Endothelial cell (in vitro differentiated cells): Measurements from ENCODE around the gene ERGIC2. TPM values are rescaled to one million over a fixed set of nuclear protein-coding genes. Genes with fewer than 3 reads are reported as not detected.

Experiments
- DNase-seq: peaks from one replicate; pipeline ENCODE4 v3.0.0; 2021; ENCODE audit warnings: low spot score
- H3K27ac Mint-ChIP-seq: one replicate; pipeline ENCODE4 v1.8.0; 2021; ENCODE audit warnings: mixed read lengths, inconsistent platforms; ENCODE audit not compliant: unreplicated experiment
- H3K27me3 Mint-ChIP-seq: one replicate; pipeline ENCODE4 v1.8.0; 2021; ENCODE audit warnings: mild to moderate bottlenecking, moderate library complexity, mixed read lengths, inconsistent platforms; ENCODE audit not compliant: unreplicated experiment
- H3K36me3 Mint-ChIP-seq: one replicate; pipeline ENCODE4 v1.8.0; 2021; ENCODE audit warnings: mild to moderate bottlenecking, low read depth, mixed read lengths, inconsistent platforms; ENCODE audit not compliant: unreplicated experiment
- H3K4me1 Mint-ChIP-seq: one replicate; pipeline ENCODE4 v1.8.0; 2021; ENCODE audit warnings: mild to moderate bottlenecking, mixed read lengths, inconsistent platforms; ENCODE audit not compliant: unreplicated experiment
- H3K4me3 Mint-ChIP-seq: one replicate; pipeline ENCODE4 v1.8.0; 2021; ENCODE audit warnings: mild to moderate bottlenecking, mixed read lengths, inconsistent platforms; ENCODE audit not compliant: unreplicated experiment
- H3K9me3 Mint-ChIP-seq: one replicate; pipeline ENCODE4 v1.8.0; 2021; ENCODE audit warnings: mixed read lengths, inconsistent platforms; ENCODE audit not compliant: unreplicated experiment
- CTCF ChIP-seq: fragments of 200-600 bp; sonication (generic); IDR thresholded peaks from one replicate; pipeline ENCODE4 v1.5.0; 2021; ENCODE audit warnings: antibody characterized with exemption; ENCODE audit not compliant: unreplicated experiment
- total RNA-seq: library from RNA; stranded (reverse); fragmentation: NEBNext Ultra II Directional; extraction: Animal tissue kit (Norgen Biotek cat#: 25700); gene quantifications from one replicate; pipeline ENCODE4 v1.2.1, GENCODE V29; 2021; ENCODE audit not compliant: unreplicated experiment

The ERGIC2 gene
- total RNA-seq, 1 donor from 2014 or later: 44.4 TPM

GRCh38 chr12:29306682-29307081, 74.3 kb downstream of the ERGIC2 start:
- DNase-seq: no peak
- TF ChIP-seq CTCF: no peak
- Mint-ChIP-seq H3K27me3 (peaks cover 2% of the 10 kb centered on the region), H3K27ac (no peak overlapping the region), H3K4me3 (no peak overlapping the region), H3K4me1 (peaks cover 3% of the 10 kb centered on the region), H3K36me3 (peaks cover under 1% of the 10 kb centered on the region), H3K9me3 (no peaks in the 10 kb centered on the region)

- Mint-ChIP-seq H3K4me3 (no peak overlapping the region), H3K27me3 (peaks cover 2% of the 10 kb centered on the region), H3K4me1 (peaks cover 3% of the 10 kb centered on the region), H3K36me3 (no peaks in the 10 kb centered on the region), H3K27ac (no peak overlapping the region), H3K9me3 (no peaks in the 10 kb centered on the region)
- no peak for DNase-seq
- no peak for TF ChIP-seq CTCF
These were observed 74.7 kb downstream of the ERGIC2 start for GRCh38 chr12:29306266-29306665.

GRCh38 chr12:29304388-29304787, 76.6 kb downstream of the ERGIC2 start:
- no peak for TF ChIP-seq CTCF
- Mint-ChIP-seq H3K27me3 (peaks cover 2% of the 10 kb centered on the region), H3K4me3 (no peak overlapping the region), H3K4me1 (peaks cover 3% of the 10 kb centered on the region), H3K27ac (no peak overlapping the region), H3K9me3 (no peaks in the 10 kb centered on the region), H3K36me3 (no peaks in the 10 kb centered on the region)
- DNase-seq: no peak

GRCh38 chr12:29301114-29301513, 79.9 kb downstream of the ERGIC2 start:
- DNase-seq: no peak
- H3K27me3 Mint-ChIP-seq: no peaks in the 10 kb centered on the region
- H3K36me3 Mint-ChIP-seq: no peaks in the 10 kb centered on the region
- H3K9me3 Mint-ChIP-seq: no peaks in the 10 kb centered on the region
- H3K4me1 Mint-ChIP-seq: peaks cover 3% of the 10 kb centered on the region
- H3K4me3 Mint-ChIP-seq: no peak overlapping the region
- no peak overlapping the region for H3K27ac Mint-ChIP-seq
- TF ChIP-seq CTCF: no peak

- H3K4me1 Mint-ChIP-seq: peaks cover 3% of the 10 kb centered on the region
- no peak for TF ChIP-seq CTCF
These were observed 81.3 kb downstream of the ERGIC2 start for GRCh38 chr12:29299633-29300032.

More at GRCh38 chr12:29299633-29300032, 81.3 kb downstream of the ERGIC2 start:
- no peak overlapping the region for H3K4me3 Mint-ChIP-seq
- H3K36me3 Mint-ChIP-seq: no peaks in the 10 kb centered on the region
- H3K9me3 Mint-ChIP-seq: no peaks in the 10 kb centered on the region
- no peaks in the 10 kb centered on the region for H3K27me3 Mint-ChIP-seq
- H3K27ac Mint-ChIP-seq: no peak overlapping the region
- no peak for DNase-seq
